ENCODE measurements around the gene ITPR1. TPM values are rescaled to one million over a fixed set of nuclear protein-coding genes. Genes with fewer than 3 reads are reported as not detected.

The ITPR1 gene
- total RNA-seq, 1 donor from 2014 or later = 91.7 TPM

GRCh38 chr3:4551794-4552442 is 58.8 kb downstream of the ITPR1 start:
- H3K27ac ChIP-seq = peak overlapping the region; percentile 49
- H3K27me3 ChIP-seq = no peaks in the 10 kb centered on the region
- no peaks in the 10 kb centered on the region for H3K9me3 ChIP-seq
- ATAC-seq = no peak
- intact Hi-C loops (cut with DNase I) = no loop called here
- no peak for DNase-seq
- no peak for TF ChIP-seq CTCF (IDR thresholded peaks at IDR 0.05)
- H3K36me3 ChIP-seq = no peaks in the 10 kb centered on the region
- H3K4me1 ChIP-seq = peaks cover 17% of the 10 kb centered on the region
- H3K4me3 ChIP-seq = no peak overlapping the region

DNA sequence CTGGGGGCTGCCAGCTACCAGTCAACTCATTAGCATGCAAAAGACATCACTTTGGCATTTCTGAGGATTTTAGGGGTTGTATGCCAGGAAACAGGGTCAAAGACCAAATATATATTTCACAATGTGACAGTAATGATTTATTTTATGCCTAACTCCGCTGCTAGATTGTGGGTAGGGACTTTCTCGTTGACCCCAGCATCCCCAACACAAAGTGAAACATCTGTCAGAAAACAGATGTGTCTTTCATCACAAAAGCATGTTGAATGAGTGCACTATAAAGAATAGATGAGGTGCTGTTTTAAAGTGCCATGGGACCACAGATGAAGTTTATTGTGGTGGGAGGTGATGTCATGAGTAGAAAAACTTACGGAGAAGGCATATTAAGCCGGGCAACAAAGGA is 59.7 kb downstream of the ITPR1 start:
- Histone ChIP-seq H3K4me1 (peaks cover 17% of the 10 kb centered on the region), H3K27ac (no peak overlapping the region), H3K27me3 (no peaks in the 10 kb centered on the region), H3K4me3 (no peak overlapping the region), H3K9me3 (no peaks in the 10 kb centered on the region), H3K36me3 (no peaks in the 10 kb centered on the region)
- intact Hi-C loops (cut with DNase I) = no loop called here
- ATAC-seq = no peak
- no peak for TF ChIP-seq CTCF (IDR thresholded peaks at IDR 0.05)
- no peak for DNase-seq

DNA sequence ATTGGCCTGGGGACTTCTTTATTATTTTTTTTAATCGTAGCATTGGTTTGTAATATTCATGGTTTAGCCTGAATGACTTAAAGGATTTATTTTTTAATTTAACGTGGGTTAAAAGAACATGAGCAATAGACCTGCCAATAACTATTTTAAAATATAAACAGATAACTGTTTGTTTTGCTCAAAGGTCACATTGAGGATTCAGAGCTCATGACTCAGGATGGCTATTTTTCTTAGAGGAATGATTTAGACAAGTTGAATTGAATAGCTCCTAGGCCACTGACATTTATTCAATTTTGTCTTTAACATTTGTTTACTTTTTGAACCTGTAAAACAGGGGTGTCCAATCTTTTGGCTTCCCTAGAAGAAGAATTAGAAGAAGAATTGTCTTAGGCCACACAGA is 68.5 kb downstream of the ITPR1 start:
- no peak for TF ChIP-seq CTCF (IDR thresholded peaks at IDR 0.05)
- no peaks in the 10 kb centered on the region for H3K27me3 ChIP-seq
- H3K9me3 ChIP-seq = no peaks in the 10 kb centered on the region
- no peak overlapping the region for H3K4me3 ChIP-seq
- ATAC-seq (no peak), DNase-seq (no peak)
- H3K27ac ChIP-seq = no peak overlapping the region
- no peaks in the 10 kb centered on the region for H3K36me3 ChIP-seq
- no peaks in the 10 kb centered on the region for H3K4me1 ChIP-seq
- intact Hi-C loops (cut with DNase I) = no loop called here

GRCh38 chr3:4562595-4562994 is 69.4 kb downstream of the ITPR1 start:
- ATAC-seq = no peak
- H3K9me3 ChIP-seq = no peaks in the 10 kb centered on the region

DNA sequence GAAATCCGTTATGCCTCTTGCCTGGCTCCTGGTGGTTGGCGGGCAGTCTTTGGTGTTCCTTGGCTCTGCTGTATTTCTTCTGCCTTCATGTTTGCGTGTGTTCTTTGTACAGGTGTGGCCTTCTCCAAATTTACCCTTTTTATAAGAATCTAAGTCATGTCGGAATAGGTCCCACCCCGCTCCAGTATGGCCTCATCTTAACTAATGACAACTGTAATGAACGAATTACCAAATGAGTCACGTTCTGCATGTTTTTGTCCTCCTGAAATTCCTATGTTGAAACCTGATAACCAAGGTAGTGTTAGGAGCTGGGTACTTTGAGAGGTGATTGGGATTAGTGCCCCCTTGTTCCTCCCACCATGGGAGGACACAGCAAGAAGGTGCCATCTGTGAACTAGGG is 71.1 kb downstream of the ITPR1 start:
- Histone ChIP-seq H3K36me3 (no peaks in the 10 kb centered on the region), H3K27ac (no peak overlapping the region), H3K27me3 (no peaks in the 10 kb centered on the region), H3K4me1 (no peaks in the 10 kb centered on the region), H3K9me3 (no peaks in the 10 kb centered on the region), H3K4me3 (no peak overlapping the region)
- no peak for TF ChIP-seq CTCF (IDR thresholded peaks at IDR 0.05)
- intact Hi-C loops (cut with DNase I) = no loop called here
- DNase-seq (no peak), ATAC-seq (no peak)

More at GRCh38 chr3:4562595-4562994, 69.4 kb downstream of the ITPR1 start:
- DNase-seq = no peak
- Histone ChIP-seq H3K27ac (no peak overlapping the region), H3K4me3 (no peak overlapping the region), H3K4me1 (no peaks in the 10 kb centered on the region), H3K27me3 (no peaks in the 10 kb centered on the region), H3K36me3 (no peaks in the 10 kb centered on the region)
- no peak for TF ChIP-seq CTCF (IDR thresholded peaks at IDR 0.05)
- intact Hi-C loops (cut with DNase I) = no loop called here
